HepG2 (cell line): ENCODE measurements around the gene TTC23.

Experiments used
- CTCF ChIP-seq: sonication (generic); formaldehyde crosslinking; IDR thresholded peaks from 2 replicates; pipeline ENCODE4 v1.5.0; 2020; ENCODE audit warnings: mild to moderate bottlenecking, missing genetic modification reagents, moderate library complexity
- ELF4 ChIP-seq: sonication (generic); formaldehyde crosslinking; IDR thresholded peaks from 2 replicates; pipeline ENCODE4 v1.5.0; 2020; ENCODE audit warnings: missing genetic modification reagents, mild to moderate bottlenecking, moderate library complexity, borderline replicate concordance
- HOXA7 ChIP-seq: sonication (generic); formaldehyde crosslinking; IDR thresholded peaks from 2 replicates; pipeline ENCODE4 v1.8.1; 2022; ENCODE audit warnings: mild to moderate bottlenecking, missing genetic modification reagents, moderate library complexity
- ZNF432 ChIP-seq: sonication (generic); formaldehyde crosslinking; IDR thresholded peaks from 2 replicates; pipeline ENCODE4 v1.5.0; 2020; ENCODE audit warnings: missing genetic modification reagents, mild to moderate bottlenecking, borderline replicate concordance
- ZNF503 ChIP-seq: sonication (generic); formaldehyde crosslinking; IDR thresholded peaks from 2 replicates; pipeline ENCODE4 v1.4.0; 2020; ENCODE audit warnings: missing genetic modification reagents
- ZNF552 ChIP-seq: sonication (generic); formaldehyde crosslinking; IDR thresholded peaks from 2 replicates; pipeline ENCODE4 v1.9.0; 2022; ENCODE audit warnings: missing genetic modification reagents, mild to moderate bottlenecking, borderline replicate concordance
- ZNF720 ChIP-seq: sonication (generic); formaldehyde crosslinking; IDR thresholded peaks from 2 replicates; pipeline ENCODE4 v1.4.0; 2020; ENCODE audit warnings: missing genetic modification reagents
- ZNF780A ChIP-seq: sonication (generic); formaldehyde crosslinking; IDR thresholded peaks from 2 replicates; pipeline ENCODE4 v1.8.0; 2022; ENCODE audit warnings: mild to moderate bottlenecking, missing genetic modification reagents, moderate library complexity

- TF ChIP-seq ZNF720 (CRISPR knock-in tag) (no peak), CTCF (CRISPR knock-in tag) (no peak), HOXA7 (CRISPR knock-in tag) (no peak), ZNF503 (CRISPR knock-in tag) (no peak), ZNF780A (CRISPR knock-in tag) (no peak), ELF4 (CRISPR knock-in tag) (no peak), ZNF432 (CRISPR knock-in tag) (no peak), ZNF552 (CRISPR knock-in tag) (no peak)
Measured at GRCh38 chr15:99282121-99282520, 32.7 kb upstream of the TTC23 start.
